Transverse colon (tissue), 4 donors: Measurements from ENCODE around the gene MSI2.

Experiments
- CTCF ChIP-seq, 5 experiments: fragments of 200-600 bp in 3 of 5; fragments of 450-650 bp in 2 of 5; sonication (generic) in 3 of 5; IDR thresholded peaks; 1 replicate in 2 of 5; 2 replicates in 3 of 5; pipeline ENCODE4 v1.5.1; 2016 to 2017; ENCODE audit warnings: antibody characterized with exemption in 5 of 5, inconsistent platforms in 3 of 5, mild to moderate bottlenecking in 2 of 5, moderate library complexity in 1 of 5
- EP300 ChIP-seq: sonication (generic); formaldehyde crosslinking; IDR thresholded peaks from one replicate; pipeline ENCODE4 v1.6.1; 2017; ENCODE audit warnings: antibody characterized with exemption, low read depth
- POLR2A ChIP-seq: fragments of 450-650 bp; IDR thresholded peaks from one replicate; pipeline ENCODE4 v1.6.1; 2016; ENCODE audit warnings: antibody characterized with exemption, mild to moderate bottlenecking, moderate library complexity
- POLR2AphosphoS5 ChIP-seq, 3 donors: sonication (generic); formaldehyde crosslinking; IDR thresholded peaks; one replicate each; pipeline ENCODE4 v1.6.1; 2016; ENCODE audit warnings: antibody characterized with exemption in 3 of 3

GRCh38 chr17:57289613-57290012, 33.3 kb downstream of the MSI2 start:
- no peak for TF ChIP-seq EP300
- TF ChIP-seq CTCF (IDR thresholded peaks at IDR 0.05), result no peak
- no peak for TF ChIP-seq POLR2A
- no peak for TF ChIP-seq POLR2AphosphoS5 (IDR thresholded peaks at IDR 0.05)
